NK-92 (cell line): ENCODE results near the gene KLF7.

ENCODE experiments used
- DNase-seq: peaks from one replicate; lab custom pipeline; 2025; ENCODE audit not compliant: unreplicated experiment; lab: John Stamatoyannopoulos, UW

The KLF7 gene

DNA sequence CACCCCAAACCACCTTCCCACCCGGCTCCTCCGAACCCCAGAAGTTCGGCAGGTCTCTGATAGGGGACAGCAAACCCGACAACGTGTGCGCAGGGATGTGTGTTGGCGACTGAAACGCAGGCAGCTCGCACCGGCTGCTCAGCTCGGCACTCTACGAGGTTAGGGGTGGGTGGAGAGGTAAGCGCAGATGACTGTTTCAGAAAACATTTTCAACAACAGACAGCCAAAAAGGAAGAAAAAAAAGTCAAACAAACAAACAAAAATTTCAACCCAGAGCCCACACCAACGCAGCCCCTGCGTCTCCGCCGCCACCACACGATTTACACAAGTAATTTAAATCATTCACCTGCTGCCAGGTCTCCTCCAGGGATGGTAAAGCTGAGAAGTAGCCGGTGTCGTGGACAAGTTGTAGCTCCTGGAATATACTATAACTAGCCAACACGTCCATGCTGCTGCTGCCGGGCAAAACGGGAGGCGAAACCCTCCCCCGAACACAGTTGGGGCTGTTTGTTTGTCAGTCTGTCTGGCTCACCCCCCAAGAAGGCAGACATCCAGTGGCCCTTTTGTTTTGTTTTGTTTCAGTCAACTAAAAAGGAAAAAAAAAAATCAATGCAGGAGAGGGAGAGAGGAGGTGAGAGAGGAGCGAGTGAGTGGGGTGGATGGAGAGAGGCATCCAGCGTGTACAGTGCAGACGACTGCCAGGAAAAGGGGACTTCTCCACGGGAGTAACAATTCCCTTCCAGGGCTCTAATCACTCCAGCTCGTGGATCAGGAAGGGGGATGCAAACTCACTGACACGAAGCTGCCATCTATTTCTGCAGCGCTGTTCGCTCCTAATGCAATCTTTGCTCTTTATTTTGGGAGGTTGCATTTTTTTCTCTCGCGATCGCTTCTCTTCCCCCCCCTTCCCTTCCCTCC, at the start of gene KLF7:
TSS of gene KLF7 (minus strand) at position 828 of the 918 bp plus-strand sequence. CDS start at position 448, 380 bp downstream.
- DNase-seq = no peak

- no peak for DNase-seq
Measured at GRCh38 chr2:207215308-207215707, 49.6 kb upstream of the KLF7 start.

DNA sequence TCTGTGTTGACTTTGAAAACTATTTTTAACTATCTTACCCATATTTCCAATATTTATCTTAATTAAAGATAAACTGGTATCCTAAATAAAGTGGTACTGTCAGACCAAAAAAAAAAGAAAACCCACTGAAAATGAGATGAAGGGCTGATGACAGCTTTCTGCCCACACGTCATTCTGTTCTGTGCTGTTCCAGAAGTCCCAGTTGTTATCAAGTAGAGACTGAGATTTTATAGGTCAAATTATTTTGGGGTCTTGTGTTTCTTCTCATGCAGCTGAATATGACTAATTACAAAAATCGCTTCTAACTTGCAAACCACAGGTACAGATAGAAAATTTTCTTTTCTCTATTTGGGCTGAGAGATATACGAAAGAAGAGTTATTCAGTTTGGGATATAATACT, 48.7 kb upstream of the KLF7 start:
- DNase-seq = no peak

- DNase-seq = no peak
Measured at GRCh38 chr2:207206011-207206410, 40.3 kb upstream of the KLF7 start.

- DNase-seq = no peak
Measured at GRCh38 chr2:207205173-207205957, 39.6 kb upstream of the KLF7 start.

- no peak for DNase-seq
Measured at GRCh38 chr2:207203056-207203455, 37.3 kb upstream of the KLF7 start.

DNA sequence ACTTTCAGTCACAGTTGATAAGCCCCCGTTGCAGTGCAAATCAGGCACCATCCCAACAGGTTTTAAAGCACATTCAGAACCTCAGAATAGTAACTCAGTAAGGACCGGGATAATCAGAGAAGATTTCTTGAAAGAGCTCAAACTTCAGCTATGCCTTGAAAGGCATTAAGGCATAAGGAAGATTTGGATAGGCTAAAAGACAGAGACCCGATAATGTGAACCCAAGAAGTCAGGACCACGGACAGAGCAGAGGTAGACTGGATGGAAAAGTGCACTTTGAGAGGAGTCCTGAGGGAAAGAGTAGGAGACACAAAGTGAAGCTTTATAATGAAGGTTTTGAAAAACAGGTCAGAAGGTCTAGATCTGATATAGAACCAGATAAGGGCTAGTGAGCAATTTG, 36.9 kb upstream of the KLF7 start:
- DNase-seq = no peak

DNA sequence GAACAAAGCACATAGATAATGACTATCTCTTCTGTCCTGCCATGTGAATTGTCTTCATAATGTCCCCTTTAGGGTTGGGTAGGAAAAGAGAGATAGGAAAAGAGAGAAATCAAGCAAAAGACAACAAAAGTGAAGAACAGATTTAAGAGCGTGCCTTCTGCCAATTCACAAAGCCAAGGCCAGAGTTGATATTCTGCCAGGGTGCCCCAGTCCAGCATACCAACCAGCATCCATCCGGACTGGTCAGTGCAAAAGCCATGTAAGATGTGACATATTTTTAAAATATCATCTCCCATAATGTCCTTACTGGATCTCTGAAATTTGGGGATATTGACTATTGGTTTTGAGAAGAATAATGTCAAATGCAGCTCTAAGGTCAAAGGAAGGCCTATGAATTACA, 35.7 kb upstream of the KLF7 start:
- DNase-seq = no peak

DNA sequence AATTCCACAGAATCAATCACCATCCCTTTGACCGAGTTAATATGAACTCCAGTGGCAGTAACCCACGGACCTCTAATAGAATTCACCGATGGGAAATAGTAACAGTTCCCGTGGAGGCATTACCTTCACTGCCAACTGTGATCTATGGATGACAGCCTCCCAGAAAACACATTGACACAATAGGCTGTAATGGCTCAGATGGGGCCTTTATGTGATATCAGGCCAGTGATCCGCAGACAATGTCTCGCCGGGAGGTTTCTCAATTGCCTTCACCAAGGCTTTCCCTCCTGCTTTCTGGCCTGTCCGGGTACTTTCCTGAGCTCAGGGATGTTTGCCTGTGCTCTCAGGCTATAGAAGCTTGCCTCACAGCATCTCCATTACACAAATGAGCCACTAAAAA, 34.4 kb upstream of the KLF7 start:
- no peak for DNase-seq

DNA sequence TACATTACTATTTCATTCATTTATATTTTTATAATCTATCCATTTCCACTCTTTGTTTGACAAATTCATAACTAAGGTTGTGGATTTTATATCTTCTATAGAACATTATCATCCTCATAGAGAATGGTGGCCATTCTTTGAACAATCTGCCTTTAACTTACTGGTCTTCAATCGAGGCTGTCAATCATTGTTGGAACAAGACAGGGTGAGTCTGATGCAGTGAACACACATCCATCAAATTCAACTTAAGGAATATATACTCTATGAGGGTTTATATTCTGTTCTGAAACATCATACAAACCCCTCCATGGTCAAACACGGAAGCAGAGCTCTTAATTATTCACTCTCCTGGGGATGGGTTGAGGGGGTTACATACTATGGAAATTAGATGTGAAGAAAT, 28.3 kb upstream of the KLF7 start:
- DNase-seq = no peak

DNA sequence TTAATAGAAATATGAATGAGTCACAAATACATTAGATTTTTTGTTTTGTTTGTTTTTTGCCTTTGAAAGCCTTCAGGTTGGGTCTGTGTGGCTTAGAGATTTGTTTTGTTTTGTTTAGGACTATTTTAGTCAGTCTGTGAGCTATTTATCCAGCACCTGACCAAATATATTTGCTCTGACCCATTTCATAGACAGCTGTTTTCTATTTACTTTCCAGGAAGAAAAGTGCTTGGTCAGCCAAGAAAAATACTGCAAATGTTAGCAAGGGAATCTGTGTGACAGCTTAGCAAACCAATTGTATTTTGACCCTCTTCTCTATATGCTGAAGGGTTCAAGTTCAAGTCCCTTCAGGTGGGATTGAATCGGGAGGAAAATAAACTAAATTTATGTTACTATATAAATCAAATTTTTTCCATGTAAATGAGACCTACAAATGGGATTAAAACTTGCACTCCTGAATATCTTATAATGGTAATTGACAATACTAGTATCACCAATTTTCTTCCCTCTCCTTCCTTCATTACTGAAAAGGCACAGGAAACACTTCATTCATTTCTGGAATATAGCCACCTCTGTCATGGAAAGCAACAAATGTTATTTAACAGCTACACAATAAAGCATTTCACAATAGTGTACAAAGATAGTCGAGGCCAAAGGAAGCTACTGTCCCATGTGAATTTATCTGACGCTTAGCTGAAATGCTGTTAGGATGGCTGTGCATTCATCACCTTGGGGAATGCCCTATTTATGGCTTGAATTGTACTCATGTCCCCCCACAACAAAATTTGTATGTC, 23.1 kb upstream of the KLF7 start:
- no peak for DNase-seq

GRCh38 chr2:207185372-207185771, 19.6 kb upstream of the KLF7 start:
- no peak for DNase-seq

DNA sequence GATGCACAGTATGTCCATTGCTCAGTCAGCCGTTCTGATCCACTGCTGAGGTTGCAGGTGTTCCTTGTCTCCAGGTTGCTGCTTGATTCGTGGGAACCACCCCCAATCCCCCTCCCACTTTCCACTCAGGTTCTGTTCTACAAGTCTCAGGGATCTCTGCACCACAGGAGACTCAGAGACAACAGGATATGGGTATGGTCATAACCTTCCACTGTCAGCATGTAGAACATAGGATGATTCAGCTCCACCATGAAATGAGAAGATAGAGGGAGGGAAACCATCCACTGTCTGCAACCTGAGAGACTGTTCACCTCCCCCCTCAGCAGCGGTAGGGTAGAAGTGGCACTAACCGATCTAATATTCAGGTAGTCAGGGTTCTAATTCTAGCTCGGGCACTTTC, 19.0 kb upstream of the KLF7 start:
- no peak for DNase-seq

DNA sequence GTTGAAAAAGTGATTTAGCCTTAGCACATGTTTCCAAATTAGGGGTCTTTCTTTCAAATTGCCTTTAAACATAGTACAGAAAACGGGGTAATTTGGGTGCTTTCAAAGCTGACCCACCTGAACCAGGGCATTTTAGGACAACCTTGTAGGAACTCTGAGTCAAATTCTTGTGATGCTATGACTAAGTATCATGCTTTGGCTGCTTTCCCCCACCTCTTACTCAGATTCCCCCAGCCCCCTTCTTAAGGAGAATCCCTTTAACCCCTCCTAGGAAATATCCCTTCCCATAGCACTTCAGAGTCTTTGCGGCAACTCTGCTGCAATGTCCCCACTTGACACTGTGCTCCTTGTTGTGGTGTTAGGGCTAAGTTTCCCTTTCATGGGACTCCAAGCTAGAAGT, 18.6 kb upstream of the KLF7 start:
- DNase-seq = no peak

DNA sequence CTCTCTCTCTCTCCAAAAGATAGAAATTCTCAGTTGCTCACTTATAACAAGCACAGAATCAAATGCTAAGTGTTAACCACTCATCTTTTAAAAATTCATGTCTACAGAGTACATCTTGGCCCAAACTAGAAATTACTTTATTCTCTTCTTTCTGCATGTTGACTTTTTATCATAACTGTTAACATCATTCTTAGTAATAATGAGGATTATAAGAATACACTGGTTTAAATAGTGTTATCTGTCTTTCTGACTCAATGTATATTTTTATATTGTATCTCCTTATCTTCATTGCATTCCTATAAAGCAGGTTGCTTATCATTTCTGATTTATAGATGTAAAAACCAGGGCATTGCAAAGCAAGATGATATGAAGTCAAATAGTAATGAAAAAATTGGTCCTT, 17.8 kb upstream of the KLF7 start:
- DNase-seq = no peak

- no peak for DNase-seq
Measured at GRCh38 chr2:207182911-207183310, 17.2 kb upstream of the KLF7 start.

GRCh38 chr2:207181526-207182274, 16.0 kb upstream of the KLF7 start:
- DNase-seq = no peak

DNA sequence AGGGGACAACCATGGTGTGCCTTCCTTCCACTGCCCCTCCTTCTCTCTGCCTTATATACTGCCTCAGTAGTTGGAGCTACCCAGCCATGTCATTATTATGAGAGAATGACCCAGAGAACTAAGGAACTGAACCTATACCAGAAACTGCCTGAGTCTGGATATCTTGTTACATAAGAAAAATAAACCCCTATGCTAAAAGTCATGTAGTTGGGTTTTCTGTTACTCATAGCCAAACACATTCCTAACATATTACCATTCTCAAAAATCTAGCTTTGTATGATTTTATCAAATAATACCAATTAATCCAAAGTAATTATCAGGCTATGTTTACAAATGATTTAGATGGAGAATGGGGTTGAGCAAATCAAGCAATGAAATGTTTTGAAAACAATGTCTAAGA, 15.0 kb upstream of the KLF7 start:
- DNase-seq = no peak

- DNase-seq = no peak
Measured at GRCh38 chr2:207176247-207176646, 10.5 kb upstream of the KLF7 start.

DNA sequence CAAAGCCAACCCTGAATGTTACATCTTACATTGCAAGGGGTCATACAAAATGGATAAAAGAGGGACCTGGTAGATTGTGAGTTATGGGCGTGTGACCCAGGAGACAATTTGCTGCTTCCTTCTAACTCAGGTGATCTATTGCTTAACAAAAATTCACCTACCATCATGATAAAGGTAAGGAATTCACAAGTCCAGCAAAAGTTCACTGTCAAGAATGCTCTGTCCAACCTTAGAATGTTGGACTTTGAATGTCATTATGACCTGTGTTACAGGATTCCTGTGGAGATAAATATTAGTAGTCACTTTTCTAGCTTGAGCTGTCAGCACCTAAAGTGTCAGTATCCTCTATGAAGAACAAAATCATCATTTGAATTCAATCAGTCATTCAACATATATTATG, 7.9 kb upstream of the KLF7 start:
- no peak for DNase-seq
